22Rv1 (cell line): ENCODE measurements around the gene GCSH.

ENCODE experiments used
- ZFX ChIP-seq: fragments of 450-650 bp; IDR thresholded peaks from 2 replicates; pipeline ENCODE4 v1.6.1; 2017; ENCODE audit warnings: antibody characterized with exemption, borderline replicate concordance
- TF ChIP-seq, protein P1 (sequence below): fragments of 450-650 bp; IDR thresholded peaks from 2 replicates; pipeline ENCODE4 v1.5.1; 2017; ENCODE audit warnings: mild to moderate bottlenecking

DNA sequence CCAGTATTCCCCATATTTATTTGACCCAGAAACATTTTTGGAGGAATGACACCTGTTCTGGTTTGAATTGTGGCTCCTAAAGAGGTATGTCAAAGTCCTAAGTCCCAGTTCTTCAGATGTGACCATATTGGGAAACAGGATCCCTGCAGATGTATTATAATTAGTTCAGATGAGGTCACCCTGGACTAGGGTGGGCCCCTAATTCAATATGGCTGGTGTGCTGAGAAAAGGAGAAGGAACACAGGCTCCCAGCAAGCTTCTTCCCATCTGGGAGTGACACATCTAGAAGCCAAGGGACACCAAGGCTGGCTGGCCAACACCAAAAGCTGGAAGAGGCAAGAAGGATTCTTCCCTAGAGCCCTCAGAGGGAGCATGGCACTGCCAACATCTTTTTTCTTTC, 3.8 kb upstream of the GCSH start:
- TF ChIP-seq, protein P1, sequence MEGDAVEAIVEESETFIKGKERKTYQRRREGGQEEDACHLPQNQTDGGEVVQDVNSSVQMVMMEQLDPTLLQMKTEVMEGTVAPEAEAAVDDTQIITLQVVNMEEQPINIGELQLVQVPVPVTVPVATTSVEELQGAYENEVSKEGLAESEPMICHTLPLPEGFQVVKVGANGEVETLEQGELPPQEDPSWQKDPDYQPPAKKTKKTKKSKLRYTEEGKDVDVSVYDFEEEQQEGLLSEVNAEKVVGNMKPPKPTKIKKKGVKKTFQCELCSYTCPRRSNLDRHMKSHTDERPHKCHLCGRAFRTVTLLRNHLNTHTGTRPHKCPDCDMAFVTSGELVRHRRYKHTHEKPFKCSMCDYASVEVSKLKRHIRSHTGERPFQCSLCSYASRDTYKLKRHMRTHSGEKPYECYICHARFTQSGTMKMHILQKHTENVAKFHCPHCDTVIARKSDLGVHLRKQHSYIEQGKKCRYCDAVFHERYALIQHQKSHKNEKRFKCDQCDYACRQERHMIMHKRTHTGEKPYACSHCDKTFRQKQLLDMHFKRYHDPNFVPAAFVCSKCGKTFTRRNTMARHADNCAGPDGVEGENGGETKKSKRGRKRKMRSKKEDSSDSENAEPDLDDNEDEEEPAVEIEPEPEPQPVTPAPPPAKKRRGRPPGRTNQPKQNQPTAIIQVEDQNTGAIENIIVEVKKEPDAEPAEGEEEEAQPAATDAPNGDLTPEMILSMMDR: no peak
- TF ChIP-seq ZFX: no peak
